GM12891 (cell line): ENCODE data around the gene NAALADL2.

Source experiments
- POLR2A ChIP-seq: IDR thresholded peaks from 2 replicates; pipeline ENCODE4 v1.6.1; 2011; ENCODE audit warnings: low read depth, low read length, control low read depth
- POLR2AphosphoS5 ChIP-seq: IDR thresholded peaks from 2 replicates; pipeline ENCODE4 v1.6.1; 2011; ENCODE audit warnings: low read depth, low read length, control low read depth
- POU2F2 ChIP-seq: IDR thresholded peaks from 2 replicates; pipeline ENCODE4 v1.6.1; 2011; ENCODE audit warnings: low read depth, mild to moderate bottlenecking, control low read depth, low read length, moderate library complexity
- SPI1 ChIP-seq: IDR thresholded peaks from 2 replicates; pipeline ENCODE4 v1.6.1; 2011; ENCODE audit warnings: low read depth, low read length, control low read depth
- TAF1 ChIP-seq: IDR thresholded peaks from 2 replicates; pipeline ENCODE4 v1.6.1; 2011; ENCODE audit warnings: low read depth, low read length, control low read depth

GRCh38 chr3:175620532-175620931 lies 761.4 kb downstream of the NAALADL2 start:
- TF ChIP-seq POLR2A (no peak), POLR2AphosphoS5 (no peak), TAF1 (no peak), SPI1 (no peak), POU2F2 (no peak)
